ENCODE data around the gene CFLAR. TPM values are rescaled to one million over a fixed set of nuclear protein-coding genes. Genes with fewer than 3 reads are reported as not detected.

The CFLAR gene
- total and polyA plus RNA-seq, 2 of the 13 experiments (the other 11 are each of a cell fraction or from before 2014, with no cell fraction given): 43.8 to 92.1 TPM

- TF ChIP-seq, protein P1, sequence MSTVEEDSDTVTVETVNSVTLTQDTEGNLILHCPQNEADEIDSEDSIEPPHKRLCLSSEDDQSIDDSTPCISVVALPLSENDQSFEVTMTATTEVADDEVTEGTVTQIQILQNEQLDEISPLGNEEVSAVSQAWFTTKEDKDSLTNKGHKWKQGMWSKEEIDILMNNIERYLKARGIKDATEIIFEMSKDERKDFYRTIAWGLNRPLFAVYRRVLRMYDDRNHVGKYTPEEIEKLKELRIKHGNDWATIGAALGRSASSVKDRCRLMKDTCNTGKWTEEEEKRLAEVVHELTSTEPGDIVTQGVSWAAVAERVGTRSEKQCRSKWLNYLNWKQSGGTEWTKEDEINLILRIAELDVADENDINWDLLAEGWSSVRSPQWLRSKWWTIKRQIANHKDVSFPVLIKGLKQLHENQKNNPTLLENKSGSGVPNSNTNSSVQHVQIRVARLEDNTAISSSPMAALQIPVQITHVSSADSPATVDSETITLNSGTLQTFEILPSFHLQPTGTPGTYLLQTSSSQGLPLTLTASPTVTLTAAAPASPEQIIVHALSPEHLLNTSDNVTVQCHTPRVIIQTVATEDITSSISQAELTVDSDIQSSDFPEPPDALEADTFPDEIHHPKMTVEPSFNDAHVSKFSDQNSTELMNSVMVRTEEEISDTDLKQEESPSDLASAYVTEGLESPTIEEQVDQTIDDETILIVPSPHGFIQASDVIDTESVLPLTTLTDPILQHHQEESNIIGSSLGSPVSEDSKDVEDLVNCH (CRISPR knock-in tag; IDR thresholded peaks at IDR 0.05): no peak; the same call in 1 of the 2 replicates
- TF ChIP-seq KDM1A (CRISPR knock-in tag; IDR thresholded peaks at IDR 0.05) (no peak), SNAPC5 (CRISPR knock-in tag; IDR thresholded peaks at IDR 0.05; ENCODE audit: borderline replicate concordance) (no peak), KDM3A (CRISPR knock-in tag; IDR thresholded peaks at IDR 0.05; ENCODE audit: low read depth) (no peak), KMT2B (CRISPR knock-in tag; IDR thresholded peaks at IDR 0.05) (no peak), ZNF891 (CRISPR knock-in tag; IDR thresholded peaks at IDR 0.05) (0 out of 2 replicates have a peak, but pooled peaks have one; percentile 84), SNAPC2 (CRISPR knock-in tag; IDR thresholded peaks at IDR 0.05) (no peak), ZNF235 (CRISPR knock-in tag; IDR thresholded peaks at IDR 0.05; ENCODE audit: borderline replicate concordance) (peak; percentile 74; the same call in 1 of the 2 replicates), ZNF274 (CRISPR knock-in tag; IDR thresholded peaks at IDR 0.05) (no peak), MEIS2 (CRISPR knock-in tag; IDR thresholded peaks at IDR 0.05) (no peak), LCORL (IDR thresholded peaks at IDR 0.05) (no peak), LCORL (CRISPR knock-in tag; IDR thresholded peaks at IDR 0.05) (no peak), EED (CRISPR knock-in tag; IDR thresholded peaks at IDR 0.05) (no peak), ARNT (IDR thresholded peaks at IDR 0.05) (no peak), GABPB1 (CRISPR knock-in tag; IDR thresholded peaks at IDR 0.05) (no peak), NFKB2 (CRISPR knock-in tag; IDR thresholded peaks at IDR 0.05; ENCODE audit: borderline replicate concordance) (no peak), ZNF570 (CRISPR knock-in tag; IDR thresholded peaks at IDR 0.05; ENCODE audit: borderline replicate concordance) (no peak), ZSCAN30 (CRISPR knock-in tag; IDR thresholded peaks at IDR 0.05) (no peak), ARHGAP35 (CRISPR knock-in tag; IDR thresholded peaks at IDR 0.05; ENCODE audit: borderline replicate concordance) (0 out of 2 replicates have a peak, but pooled peaks have one; percentile 23), ATF3 (CRISPR knock-in tag; IDR thresholded peaks at IDR 0.05) (no peak), SCMH1 (CRISPR knock-in tag; IDR thresholded peaks at IDR 0.05; ENCODE audit: borderline replicate concordance) (no peak), CSRNP1 (CRISPR knock-in tag; IDR thresholded peaks at IDR 0.05) (no peak)
- TF ChIP-seq, protein P2, sequence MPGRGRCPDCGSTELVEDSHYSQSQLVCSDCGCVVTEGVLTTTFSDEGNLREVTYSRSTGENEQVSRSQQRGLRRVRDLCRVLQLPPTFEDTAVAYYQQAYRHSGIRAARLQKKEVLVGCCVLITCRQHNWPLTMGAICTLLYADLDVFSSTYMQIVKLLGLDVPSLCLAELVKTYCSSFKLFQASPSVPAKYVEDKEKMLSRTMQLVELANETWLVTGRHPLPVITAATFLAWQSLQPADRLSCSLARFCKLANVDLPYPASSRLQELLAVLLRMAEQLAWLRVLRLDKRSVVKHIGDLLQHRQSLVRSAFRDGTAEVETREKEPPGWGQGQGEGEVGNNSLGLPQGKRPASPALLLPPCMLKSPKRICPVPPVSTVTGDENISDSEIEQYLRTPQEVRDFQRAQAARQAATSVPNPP (CRISPR knock-in tag; IDR thresholded peaks at IDR 0.05): no peak
- TF ChIP-seq, protein P3, sequence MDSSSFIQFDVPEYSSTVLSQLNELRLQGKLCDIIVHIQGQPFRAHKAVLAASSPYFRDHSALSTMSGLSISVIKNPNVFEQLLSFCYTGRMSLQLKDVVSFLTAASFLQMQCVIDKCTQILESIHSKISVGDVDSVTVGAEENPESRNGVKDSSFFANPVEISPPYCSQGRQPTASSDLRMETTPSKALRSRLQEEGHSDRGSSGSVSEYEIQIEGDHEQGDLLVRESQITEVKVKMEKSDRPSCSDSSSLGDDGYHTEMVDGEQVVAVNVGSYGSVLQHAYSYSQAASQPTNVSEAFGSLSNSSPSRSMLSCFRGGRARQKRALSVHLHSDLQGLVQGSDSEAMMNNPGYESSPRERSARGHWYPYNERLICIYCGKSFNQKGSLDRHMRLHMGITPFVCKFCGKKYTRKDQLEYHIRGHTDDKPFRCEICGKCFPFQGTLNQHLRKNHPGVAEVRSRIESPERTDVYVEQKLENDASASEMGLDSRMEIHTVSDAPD (CRISPR knock-in tag; IDR thresholded peaks at IDR 0.05): no peak
- TF ChIP-seq, protein P4, sequence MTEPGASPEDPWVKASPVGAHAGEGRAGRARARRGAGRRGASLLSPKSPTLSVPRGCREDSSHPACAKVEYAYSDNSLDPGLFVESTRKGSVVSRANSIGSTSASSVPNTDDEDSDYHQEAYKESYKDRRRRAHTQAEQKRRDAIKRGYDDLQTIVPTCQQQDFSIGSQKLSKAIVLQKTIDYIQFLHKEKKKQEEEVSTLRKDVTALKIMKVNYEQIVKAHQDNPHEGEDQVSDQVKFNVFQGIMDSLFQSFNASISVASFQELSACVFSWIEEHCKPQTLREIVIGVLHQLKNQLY (CRISPR knock-in tag; IDR thresholded peaks at IDR 0.05): 0 out of 2 replicates have a peak, but pooled peaks have one; percentile 1
These were observed 45.0 kb upstream of the CFLAR start (continued) for GRCh38 chr2:201070948-201071478.
